Cardiac muscle cell (in vitro differentiated cells and primary cell): ENCODE measurements around the gene CBFA2T3. TPM values are rescaled to one million over a fixed set of nuclear protein-coding genes. Genes with fewer than 3 reads are reported as not detected.
"Not testable (repeated sequence)": the region's sequence is repeated elsewhere in the genome, so short reads cannot be mapped to it uniquely, and the experiment has no call there.

ENCODE experiments used
- DNase-seq, 2 donors: peaks; one replicate each; pipeline versions ENCODE4 v3.0.0 to v3.0.0-alpha.2; 2010 to 2017; ENCODE audit warnings: low read depth in 1 of 2, low spot score in 1 of 2
- H3K27ac ChIP-seq: fragments of 200-600 bp; sonication (generic); 2 replicates; pipeline ENCODE4 v1.5.1; 2016
- H3K27me3 ChIP-seq: fragments of 200-600 bp; sonication (generic); 2 replicates; pipeline ENCODE4 v1.6.0; 2016; ENCODE audit warnings: control low read depth
- H3K36me3 ChIP-seq: fragments of 200-600 bp; sonication (generic); 2 replicates; pipeline ENCODE4 v1.5.1; 2016; ENCODE audit warnings: control low read depth
- H3K4me1 ChIP-seq: fragments of 200-600 bp; sonication (generic); 2 replicates; pipeline ENCODE4 v1.8.1; 2017; ENCODE audit warnings: low read depth, mild to moderate bottlenecking, mixed run types
- H3K4me3 ChIP-seq: fragments of 200-600 bp; sonication (generic); 2 replicates; pipeline ENCODE4 v1.5.1; 2016; ENCODE audit warnings: mild to moderate bottlenecking
- H3K9me3 ChIP-seq: fragments of 200-600 bp; sonication (generic); 2 replicates; pipeline ENCODE4 v1.5.1; 2017; ENCODE audit warnings: low read depth, mild to moderate bottlenecking, control low read depth
- polyA plus RNA-seq: library from polyadenylated mRNA; unstranded; fragments of >200 nt; fragmentation: Nextera tagmentation; extraction: Ambion mirVana; gene quantifications from 2 replicates; pipeline ENCODE4 v1.2.1, GENCODE V29; 2016
- total RNA-seq: library from RNA; depleted of rRNA; stranded (reverse); fragments of >200 nt; gene quantifications from 2 replicates; pipeline ENCODE4 v1.2.3, GENCODE V29; 2016
- TF ChIP-seq, protein P1 (sequence below): IDR thresholded peaks from 2 replicates; pipeline ENCODE4 v1.5.1; 2012; ENCODE audit warnings: low read depth, mild to moderate bottlenecking, low read length

Gene CBFA2T3
- total and polyA plus RNA-seq, 2 experiments from 2014 or later: 0.69 to 1.5 TPM

DNA sequence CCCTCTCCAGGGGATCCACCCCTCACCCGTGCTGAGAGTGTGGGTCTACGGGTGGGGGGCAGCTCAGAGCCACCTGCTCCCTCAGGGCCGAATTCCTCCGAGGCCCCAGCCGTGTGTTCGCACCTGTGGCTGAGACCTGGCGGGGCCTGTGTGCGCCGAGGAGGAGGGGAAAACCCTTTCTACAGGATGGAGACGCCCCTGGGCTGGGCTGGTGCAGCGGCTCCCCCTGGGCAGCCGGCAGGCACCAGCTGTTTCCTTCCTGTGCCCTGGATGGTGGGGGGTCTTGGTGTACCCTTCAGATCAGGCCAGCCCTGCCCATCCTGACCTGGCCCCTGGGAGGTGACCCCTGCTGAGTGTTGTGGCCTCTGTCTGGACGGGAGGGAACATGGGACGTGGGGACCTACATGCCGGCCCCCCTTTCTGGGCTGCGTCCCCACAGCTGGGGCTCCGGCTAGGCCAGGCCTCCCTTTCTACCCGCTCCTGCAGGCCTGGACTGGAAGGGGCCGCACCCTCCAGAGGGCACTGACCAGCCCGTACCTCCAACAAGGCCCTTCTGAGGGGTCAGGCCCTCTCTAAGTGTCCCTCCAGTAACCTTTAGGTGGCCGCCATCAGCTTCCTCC lies 82.2 kb downstream of the CBFA2T3 start:
- Histone ChIP-seq H3K27ac (no peak overlapping the region), H3K36me3 (no peaks in the 10 kb centered on the region), H3K4me1 (no peaks in the 10 kb centered on the region), H3K4me3 (no peak overlapping the region), H3K9me3 (no peaks in the 10 kb centered on the region), H3K27me3 (no peaks in the 10 kb centered on the region)
- TF ChIP-seq, protein P1, sequence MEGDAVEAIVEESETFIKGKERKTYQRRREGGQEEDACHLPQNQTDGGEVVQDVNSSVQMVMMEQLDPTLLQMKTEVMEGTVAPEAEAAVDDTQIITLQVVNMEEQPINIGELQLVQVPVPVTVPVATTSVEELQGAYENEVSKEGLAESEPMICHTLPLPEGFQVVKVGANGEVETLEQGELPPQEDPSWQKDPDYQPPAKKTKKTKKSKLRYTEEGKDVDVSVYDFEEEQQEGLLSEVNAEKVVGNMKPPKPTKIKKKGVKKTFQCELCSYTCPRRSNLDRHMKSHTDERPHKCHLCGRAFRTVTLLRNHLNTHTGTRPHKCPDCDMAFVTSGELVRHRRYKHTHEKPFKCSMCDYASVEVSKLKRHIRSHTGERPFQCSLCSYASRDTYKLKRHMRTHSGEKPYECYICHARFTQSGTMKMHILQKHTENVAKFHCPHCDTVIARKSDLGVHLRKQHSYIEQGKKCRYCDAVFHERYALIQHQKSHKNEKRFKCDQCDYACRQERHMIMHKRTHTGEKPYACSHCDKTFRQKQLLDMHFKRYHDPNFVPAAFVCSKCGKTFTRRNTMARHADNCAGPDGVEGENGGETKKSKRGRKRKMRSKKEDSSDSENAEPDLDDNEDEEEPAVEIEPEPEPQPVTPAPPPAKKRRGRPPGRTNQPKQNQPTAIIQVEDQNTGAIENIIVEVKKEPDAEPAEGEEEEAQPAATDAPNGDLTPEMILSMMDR: no peak
- no peak for DNase-seq

DNA sequence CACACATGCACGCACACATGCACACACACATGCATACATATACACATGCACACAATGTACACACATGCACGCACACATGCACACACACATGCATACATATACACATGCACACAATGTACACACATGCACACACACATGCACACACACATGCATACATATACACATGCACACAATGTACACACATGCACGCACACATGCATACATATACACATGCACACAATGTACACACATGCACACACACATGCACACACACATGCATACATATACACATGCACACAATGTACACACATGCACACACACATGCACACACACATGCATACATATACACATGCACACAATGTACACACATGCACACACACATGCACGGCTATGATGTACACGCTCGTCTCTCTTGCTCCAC lies 82.7 kb downstream of the CBFA2T3 start:
- H3K4me1 ChIP-seq, H3K36me3 ChIP-seq, H3K9me3 ChIP-seq, H3K27me3 ChIP-seq, H3K27ac ChIP-seq, DNase-seq, H3K4me3 ChIP-seq: not testable (repeated sequence)

DNA sequence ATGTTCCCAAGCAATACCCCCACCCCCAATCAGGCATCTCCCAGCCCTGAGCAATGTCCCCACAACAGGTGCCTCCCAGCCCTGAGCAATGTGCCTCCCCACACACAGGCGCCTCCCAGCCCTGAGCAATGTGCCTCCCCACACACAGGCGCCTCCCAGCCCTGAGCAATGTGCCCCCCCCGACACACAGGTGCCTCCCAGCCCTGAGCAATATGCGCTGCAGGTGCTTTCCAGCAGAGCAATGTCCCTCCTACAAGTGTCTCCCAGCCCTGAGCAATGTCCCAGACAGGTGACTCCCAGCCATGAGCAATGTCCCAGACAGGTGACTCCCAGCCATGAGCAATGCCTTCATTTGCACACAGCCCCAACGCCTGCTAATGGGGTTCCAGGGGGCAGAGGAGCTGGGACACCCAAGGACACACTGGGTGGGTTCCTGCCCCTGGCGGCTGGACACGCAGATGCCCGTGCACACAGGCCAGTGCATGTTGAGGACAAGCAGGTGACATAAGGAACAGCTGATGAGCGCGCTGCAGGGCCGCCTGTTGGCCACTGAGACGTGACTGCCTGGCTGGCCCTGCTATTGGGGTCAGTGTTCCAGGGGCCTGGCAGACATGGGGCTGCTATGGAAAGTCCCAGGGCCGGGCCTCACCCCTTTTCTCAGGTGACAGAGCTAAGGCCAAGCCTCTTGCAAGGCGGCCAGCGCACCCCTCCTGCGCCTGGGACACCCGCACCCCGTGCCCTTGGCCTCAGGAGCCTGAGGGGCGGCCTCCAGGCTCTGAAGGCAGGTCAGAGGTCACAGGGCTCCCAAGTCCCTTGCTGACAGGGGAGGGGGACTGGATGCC lies 83.7 kb downstream of the CBFA2T3 start:
- H3K4me3 ChIP-seq: no peak overlapping the region
- H3K27ac ChIP-seq: no peak overlapping the region
- H3K36me3 ChIP-seq: no peaks in the 10 kb centered on the region
- no peaks in the 10 kb centered on the region for H3K27me3 ChIP-seq
- H3K4me1 ChIP-seq: no peaks in the 10 kb centered on the region
- TF ChIP-seq, protein P1: no peak
- no peak for DNase-seq
- H3K9me3 ChIP-seq: no peaks in the 10 kb centered on the region

- TF ChIP-seq, protein P1: no peak
- no peak overlapping the region for H3K27ac ChIP-seq
- H3K36me3 ChIP-seq: no peaks in the 10 kb centered on the region
- DNase-seq: no peak
- no peak overlapping the region for H3K4me3 ChIP-seq
- no peaks in the 10 kb centered on the region for H3K4me1 ChIP-seq
- H3K27me3 ChIP-seq: no peaks in the 10 kb centered on the region
- H3K9me3 ChIP-seq: no peaks in the 10 kb centered on the region
Measured at GRCh38 chr16:88892065-88892464, 84.9 kb downstream of the CBFA2T3 start.

DNA sequence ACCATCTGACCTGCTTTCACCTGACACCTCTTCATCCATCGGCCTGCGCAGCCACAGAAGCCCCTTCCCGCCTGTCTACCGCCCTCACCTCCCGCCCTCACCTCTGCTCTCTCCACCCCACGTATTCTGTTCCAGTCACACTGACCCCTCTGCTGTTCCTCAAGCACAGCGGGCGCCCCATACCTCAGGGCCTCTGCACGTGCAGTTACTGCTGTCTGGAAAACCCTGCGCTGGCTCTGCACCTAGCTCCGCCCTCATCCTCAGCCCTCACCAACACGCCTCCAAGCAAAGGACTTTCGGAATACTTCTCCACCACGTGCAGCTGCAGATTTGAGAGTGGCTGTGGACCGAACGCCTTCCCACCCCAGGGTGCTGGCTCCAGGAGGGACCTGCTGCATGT lies 85.9 kb downstream of the CBFA2T3 start:
- Histone ChIP-seq H3K27me3 (no peaks in the 10 kb centered on the region), H3K9me3 (no peaks in the 10 kb centered on the region), H3K4me3 (no peak overlapping the region), H3K27ac (no peak overlapping the region), H3K4me1 (no peaks in the 10 kb centered on the region), H3K36me3 (no peaks in the 10 kb centered on the region)
- no peak for DNase-seq
- TF ChIP-seq, protein P1: no peak

- not testable (repeated sequence) for H3K27me3 ChIP-seq, DNase-seq, H3K4me1 ChIP-seq, H3K4me3 ChIP-seq, H3K9me3 ChIP-seq, H3K36me3 ChIP-seq, H3K27ac ChIP-seq
Measured at GRCh38 chr16:88889702-88890352, 87.2 kb downstream of the CBFA2T3 start.
